WERI-Rb-1 (cell line): Measurements from ENCODE around the gene DCLRE1B.

Source experiments
- DNase-seq: peaks from one replicate; pipeline ENCODE4 v3.0.0-alpha.2; 2020
- H3K27ac ChIP-seq: fragments of 250-450 bp; sonication (Bioruptor Pico); 2 replicates; pipeline ENCODE4 v1.5.1; 2020; ENCODE audit warnings: mild to moderate bottlenecking, moderate library complexity
- H3K27me3 ChIP-seq: fragments of 250-450 bp; sonication (Bioruptor Pico); 2 replicates; pipeline ENCODE4 v1.5.1; 2021; ENCODE audit warnings: mild to moderate bottlenecking, low read depth, moderate library complexity; ENCODE audit not compliant: insufficient read depth, severe bottlenecking
- H3K36me3 ChIP-seq: fragments of 250-450 bp; sonication (Bioruptor Pico); 2 replicates; pipeline ENCODE4 v1.5.1; 2020; ENCODE audit warnings: mild to moderate bottlenecking, moderate library complexity
- H3K4me3 ChIP-seq: 2 replicates; pipeline ENCODE4 v1.5.1; 2011; ENCODE audit warnings: low read depth, mild to moderate bottlenecking, control low read depth, low read length
- H3K9me3 ChIP-seq: fragments of 250-450 bp; sonication (Bioruptor Pico); 2 replicates; pipeline ENCODE4 v1.5.1; 2021; ENCODE audit warnings: mild to moderate bottlenecking, moderate library complexity; ENCODE audit not compliant: severe bottlenecking
- CTCF ChIP-seq: IDR thresholded peaks from 2 replicates; pipeline ENCODE4 v1.5.1; 2011; ENCODE audit warnings: low read depth, mild to moderate bottlenecking, control low read depth, inconsistent platforms, low read length

Gene DCLRE1B

GRCh38 chr1:113858982-113859381 is 46.1 kb upstream of the DCLRE1B start:
- Histone ChIP-seq H3K9me3 (no peaks in the 10 kb centered on the region), H3K27ac (no peak overlapping the region), H3K36me3 (no peaks in the 10 kb centered on the region), H3K27me3 (no peaks in the 10 kb centered on the region), H3K4me3 (no peak overlapping the region)
- no peak for TF ChIP-seq CTCF
- DNase-seq: no peak

GRCh38 chr1:113859478-113860175 is 45.5 kb upstream of the DCLRE1B start:
- Histone ChIP-seq H3K4me3 (no peak overlapping the region), H3K27me3 (no peaks in the 10 kb centered on the region), H3K36me3 (no peaks in the 10 kb centered on the region), H3K9me3 (no peaks in the 10 kb centered on the region), H3K27ac (no peak overlapping the region)
- no peak for TF ChIP-seq CTCF
- no peak for DNase-seq

GRCh38 chr1:113860891-113861290 is 44.2 kb upstream of the DCLRE1B start:
- Histone ChIP-seq H3K4me3 (no peak overlapping the region), H3K27ac (no peak overlapping the region), H3K36me3 (no peaks in the 10 kb centered on the region), H3K27me3 (no peaks in the 10 kb centered on the region), H3K9me3 (no peaks in the 10 kb centered on the region)
- DNase-seq: no peak
- no peak for TF ChIP-seq CTCF

- H3K27ac ChIP-seq: no peak overlapping the region
- no peaks in the 10 kb centered on the region for H3K9me3 ChIP-seq
- DNase-seq: no peak
- no peak overlapping the region for H3K4me3 ChIP-seq
- no peaks in the 10 kb centered on the region for H3K36me3 ChIP-seq
- TF ChIP-seq CTCF: no peak
- H3K27me3 ChIP-seq: no peaks in the 10 kb centered on the region
These were observed 43.5 kb upstream of the DCLRE1B start for GRCh38 chr1:113861641-113862040.

- no peak for DNase-seq
- no peaks in the 10 kb centered on the region for H3K27me3 ChIP-seq
- H3K9me3 ChIP-seq: no peaks in the 10 kb centered on the region
- TF ChIP-seq CTCF: no peak
- H3K36me3 ChIP-seq: no peaks in the 10 kb centered on the region
- no peak overlapping the region for H3K4me3 ChIP-seq
- no peak overlapping the region for H3K27ac ChIP-seq
These were observed 36.6 kb upstream of the DCLRE1B start for GRCh38 chr1:113868387-113869083.
